KG1 (cell line): ENCODE data around the gene STXBP2.

Experiments
- DNase-seq: peaks from one replicate; lab custom pipeline; 2025; lab: John Stamatoyannopoulos, UW

The STXBP2 gene

GRCh38 chr19:7650148-7650547 lies 13.2 kb downstream of the STXBP2 start:
- DNase-seq: no peak

- DNase-seq: peak; percentile 81
Observed at GRCh38 chr19:7652061-7652641, 15.2 kb downstream of the STXBP2 start.

- DNase-seq: no peak
Observed at GRCh38 chr19:7654401-7654800, 17.5 kb downstream of the STXBP2 start.

GRCh38 chr19:7655581-7655980 lies 18.7 kb downstream of the STXBP2 start:
- peak; percentile 16 for DNase-seq

- DNase-seq: peak; percentile 26
Observed at GRCh38 chr19:7657131-7657751, 20.3 kb downstream of the STXBP2 start.

- DNase-seq: no peak
Observed at GRCh38 chr19:7658219-7658686, 21.3 kb downstream of the STXBP2 start.

- DNase-seq: no peak
Observed at GRCh38 chr19:7661744-7662538, 25.0 kb downstream of the STXBP2 start.

GRCh38 chr19:7662657-7663056 lies 25.7 kb downstream of the STXBP2 start:
- no peak for DNase-seq

GRCh38 chr19:7663706-7664105 lies 26.8 kb downstream of the STXBP2 start:
- DNase-seq: no peak

GRCh38 chr19:7665076-7665475 lies 28.2 kb downstream of the STXBP2 start:
- no peak for DNase-seq

- DNase-seq: no peak
Observed at GRCh38 chr19:7668842-7669241, 31.9 kb downstream of the STXBP2 start, which contains the start of gene RETN. RETN (plus strand) TSS chr19:7669049; CDS start chr19:7669327, 278 bp downstream.

- no peak for DNase-seq
Observed at GRCh38 chr19:7669641-7670040, 32.7 kb downstream of the STXBP2 start.

GRCh38 chr19:7670150-7670783 lies 33.4 kb downstream of the STXBP2 start:
- DNase-seq: no peak

- DNase-seq: no peak
Observed at GRCh38 chr19:7670790-7671189, 33.9 kb downstream of the STXBP2 start.

- no peak for DNase-seq
Observed at GRCh38 chr19:7672522-7672921, 35.6 kb downstream of the STXBP2 start.

- peak; percentile 24 for DNase-seq
Observed at GRCh38 chr19:7674010-7675005, 37.4 kb downstream of the STXBP2 start.

GRCh38 chr19:7676376-7676775 lies 39.5 kb downstream of the STXBP2 start:
- no peak for DNase-seq

GRCh38 chr19:7676854-7677253 lies 39.9 kb downstream of the STXBP2 start, which contains the start of gene MCEMP1:
MCEMP1 (plus strand) TSS chr19:7677090; CDS start chr19:7677121, 31 bp downstream.
- DNase-seq: no peak

GRCh38 chr19:7677669-7678311 lies 40.9 kb downstream of the STXBP2 start:
- DNase-seq: no peak

GRCh38 chr19:7678971-7679751 lies 42.3 kb downstream of the STXBP2 start:
- no peak for DNase-seq
